Aorta (tissue), 5 donors: ENCODE results near the gene TOX2. TPM values are rescaled to one million over a fixed set of nuclear protein-coding genes. Genes with fewer than 3 reads are reported as not detected.

Experiments
- ATAC-seq: fragments of 200-7000 bp; cut with Tn5 transposase; one replicate; pipeline ENCODE4 v1.9.1; 2022; ENCODE audit warnings: moderate library complexity; ENCODE audit not compliant: low FRiP score
- DNase-seq, 2 donors: peaks; one replicate each; pipeline ENCODE4 v3.0.0-alpha.2; 2020
- H3K27ac ChIP-seq, 2 donors: one replicate each; pipeline ENCODE4 v1.5.1; 2013; ENCODE audit warnings: low read length in 2 of 2, mild to moderate bottlenecking in 2 of 2, moderate library complexity in 2 of 2, control low read depth in 1 of 2, inconsistent platforms in 1 of 2, low read depth in 1 of 2
- H3K27me3 ChIP-seq, 2 donors: one replicate each; pipeline ENCODE4 v1.6.1; 2013; ENCODE audit warnings: control low read depth in 1 of 2, low read length in 1 of 2, mild to moderate bottlenecking in 1 of 2, moderate library complexity in 1 of 2; ENCODE audit not compliant: insufficient read depth in 2 of 2, control insufficient read depth in 1 of 2
- H3K36me3 ChIP-seq, 2 donors: one replicate each; pipeline ENCODE4 v1.6.1; 2013; ENCODE audit warnings: control low read depth in 1 of 2, low read length in 1 of 2, mild to moderate bottlenecking in 1 of 2; ENCODE audit not compliant: insufficient read depth in 2 of 2, control insufficient read depth in 1 of 2
- H3K4me1 ChIP-seq, 2 donors: one replicate each; pipeline ENCODE4 v1.6.1; 2013; ENCODE audit warnings: low read length in 2 of 2, control low read depth in 1 of 2, mild to moderate bottlenecking in 1 of 2, moderate library complexity in 1 of 2; ENCODE audit not compliant: insufficient read depth in 2 of 2, control insufficient read depth in 1 of 2
- H3K4me3 ChIP-seq, 2 donors: one replicate each; pipeline ENCODE4 v1.5.1; 2013; ENCODE audit warnings: low read length in 2 of 2, control low read depth in 1 of 2, mild to moderate bottlenecking in 1 of 2
- H3K9me3 ChIP-seq: one replicate; pipeline ENCODE4 v1.6.1; 2013; ENCODE audit warnings: mild to moderate bottlenecking, low read length; ENCODE audit not compliant: control insufficient read depth
- WGBS, 2 donors: extraction: QIAGEN DNeasy Blood & Tissue Kit; methylation state at CpG; one replicate each; pipeline ENCODE4 v1.1.7; 2013; 5-methylcytosine and 5-hydroxymethylcytosine counted together
- intact Hi-C, 2 donors: fragments of 100-400 bp; cut with DNase I; formaldehyde crosslinking; loops; one replicate each; pipeline versions ENCODE4 v1.14.2 to v1.15.0; 2022
- polyA plus RNA-seq, 2 donors: library from polyadenylated mRNA; stranded (reverse); fragments of 200-250 nt; gene quantifications; one replicate each; pipeline ENCODE4 v1.2.3, GENCODE V29; 2013
- total RNA-seq, 2 donors: library from RNA; stranded (reverse); fragmentation: NEBNext Ultra II Directional; extraction: Animal tissue kit (Norgen Biotek cat#: 25700); gene quantifications; one replicate each; pipeline ENCODE4 v1.2.1, GENCODE V29; 2021
- donor health status: healthy with polysubstance abuse.
- donor health status: Bipolar disorder and iron deficiency.
- donor health status: DM: no; HTN: no; CAD: no.
- donor health status: DM: no; HTN: no; CAD: no.
- donor health status: DM: yes; HTN: yes; CAD: no.

TOX2 gene
- total and polyA plus RNA-seq, 4 donors: 1.1 to 17.2 (median 9.4) TPM

DNA sequence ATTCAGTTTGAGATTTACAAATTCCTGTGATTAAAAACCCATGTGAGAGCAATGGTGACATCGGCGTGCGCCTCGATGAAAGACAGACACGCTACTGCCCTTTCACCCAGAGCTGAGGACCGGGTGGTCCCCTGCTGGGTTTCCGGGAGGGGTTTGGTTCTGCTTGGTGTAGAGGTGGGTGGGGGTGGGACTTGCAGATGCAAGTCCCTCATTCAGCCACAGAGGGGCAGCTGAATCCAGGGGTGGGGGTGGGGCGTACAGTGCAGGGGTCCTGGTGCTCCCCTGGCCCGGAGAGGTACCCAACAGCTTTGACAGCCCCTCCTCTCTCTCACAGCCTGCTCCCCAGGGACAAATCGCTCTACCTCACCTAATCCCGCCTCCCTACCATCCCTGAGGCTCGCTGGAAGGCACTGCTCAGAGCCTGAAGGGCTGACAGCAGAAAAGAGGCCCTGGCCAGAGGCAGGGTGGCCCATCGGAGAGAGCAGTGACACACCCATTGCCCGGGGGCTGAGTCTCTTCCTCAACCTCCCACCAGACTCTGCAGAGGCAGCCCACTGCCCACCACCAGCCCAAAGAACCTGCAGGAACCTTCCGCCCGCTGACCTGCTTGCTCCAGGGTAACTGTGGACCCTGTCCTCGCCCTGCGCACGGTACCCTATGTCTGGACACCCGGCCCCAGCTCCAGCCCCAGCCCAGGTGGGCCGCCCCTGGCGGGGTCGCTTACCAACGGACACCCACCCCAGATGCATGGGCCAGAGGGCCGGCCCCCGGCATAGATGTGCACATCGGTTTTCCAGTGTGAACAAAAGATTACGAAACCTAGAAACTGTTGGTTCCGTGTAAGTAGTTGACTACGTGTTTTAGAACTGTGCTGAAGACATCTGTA lies 153.9 kb downstream of the TOX2 start:
- Histone ChIP-seq H3K4me1 (no peaks in the 10 kb centered on the region), H3K9me3 (no peaks in the 10 kb centered on the region), H3K36me3 (no peaks in the 10 kb centered on the region), H3K27me3 (no peaks in the 10 kb centered on the region), H3K27ac (no peak overlapping the region), H3K4me3 (no peak overlapping the region)
- ATAC-seq (no peak), DNase-seq (no peak)
- intact Hi-C loops: loop anchor here in 1 of 2 donors (5.0 kb wide), 1 partner anchor 51 kb away; no protein-coding TSS in a partner anchor
- 86 to 87% methylated on average over 30 of the region's 30 CpGs for WGBS, 2 donors

DNA sequence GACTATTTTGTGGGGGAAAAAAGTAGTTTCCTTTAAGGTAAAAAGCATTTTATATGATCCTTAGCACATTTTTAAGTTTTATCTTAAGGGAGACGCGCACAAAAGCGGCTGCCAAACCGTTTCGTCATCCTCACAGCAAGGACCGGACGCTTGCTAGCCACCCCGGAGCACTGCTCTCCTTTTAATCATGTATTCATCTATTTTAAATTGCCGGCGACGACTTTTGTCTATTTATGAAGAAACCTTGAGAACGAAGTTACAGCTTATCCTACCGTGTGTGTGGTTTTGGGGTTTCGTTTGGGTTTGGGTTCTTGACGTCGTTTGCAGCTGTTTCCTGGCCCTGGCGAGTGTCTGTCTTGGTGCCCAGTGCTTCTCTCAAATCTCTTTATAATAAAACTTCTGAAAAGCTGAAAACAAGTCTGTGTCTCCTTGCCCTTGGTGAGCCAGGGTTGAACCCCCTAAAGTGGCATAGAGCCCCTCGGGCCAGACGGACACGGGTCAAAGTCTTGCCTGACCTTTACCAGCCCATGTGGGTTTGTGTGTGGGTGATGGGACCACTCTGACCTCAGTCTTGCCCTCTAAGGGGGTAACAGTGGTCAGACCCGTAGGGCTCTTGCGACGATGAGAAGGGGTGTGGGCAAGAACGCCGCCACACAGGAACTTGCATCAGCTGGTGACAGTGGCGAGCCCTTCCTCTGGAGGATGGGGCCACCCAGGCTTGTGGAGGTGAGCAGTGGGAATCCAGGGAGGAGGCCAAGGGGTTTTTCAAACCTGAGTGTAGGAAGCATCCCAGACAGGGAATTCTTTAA lies 154.8 kb downstream of the TOX2 start:
- Histone ChIP-seq H3K27ac (no peak overlapping the region), H3K27me3 (no peaks in the 10 kb centered on the region), H3K36me3 (no peaks in the 10 kb centered on the region), H3K4me3 (no peak overlapping the region), H3K9me3 (no peaks in the 10 kb centered on the region), H3K4me1 (peaks cover 0 to 3% of the 10 kb centered on the region in 2 donors)
- ATAC-seq: no peak
- no peak for DNase-seq
- intact Hi-C loops: loop anchor here in 1 of 2 donors (5.0 kb wide), 1 partner anchor 52 kb away; no protein-coding TSS in a partner anchor
- 81 to 82% methylated on average over 26 of the region's 26 CpGs for WGBS, 2 donors

- no peaks in the 10 kb centered on the region for H3K27me3 ChIP-seq
- no peaks in the 10 kb centered on the region for H3K9me3 ChIP-seq
- 75 to 82% methylated on average over 17 of the region's 17 CpGs for WGBS, 2 donors
- H3K36me3 ChIP-seq: no peaks in the 10 kb centered on the region
- no peak for DNase-seq
- peaks cover 0 to 3% of the 10 kb centered on the region in 2 donors for H3K4me1 ChIP-seq
- intact Hi-C loops: no loop called here
- ATAC-seq: no peak
- no peak overlapping the region for H3K27ac ChIP-seq
- H3K4me3 ChIP-seq: no peak overlapping the region
Observed at GRCh38 chr20:44070139-44070900, 155.7 kb downstream of the TOX2 start.

DNA sequence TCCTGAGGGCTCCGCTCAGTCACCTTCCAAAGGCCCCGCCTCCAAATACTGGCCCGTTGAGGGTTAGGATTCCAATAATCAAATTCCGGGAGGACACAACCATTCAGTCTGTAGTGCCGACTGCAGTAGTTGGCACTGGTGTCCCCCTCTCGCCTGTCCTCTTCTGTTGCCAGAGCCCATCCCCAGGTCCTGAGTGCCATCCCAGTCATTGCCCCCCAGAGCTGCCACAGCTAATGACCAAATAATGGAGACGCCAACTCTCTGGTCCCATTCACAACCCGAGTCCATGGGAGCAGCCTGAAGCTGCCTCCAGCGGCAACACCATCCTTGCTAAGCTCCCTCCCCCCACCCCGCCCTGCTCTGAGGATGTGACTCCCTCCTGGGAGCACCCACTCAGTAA lies 156.4 kb downstream of the TOX2 start:
- no peaks in the 10 kb centered on the region for H3K9me3 ChIP-seq
- intact Hi-C loops: no loop called here
- ATAC-seq (no peak), DNase-seq (no peak)
- H3K4me1 ChIP-seq: peaks cover 0 to 3% of the 10 kb centered on the region in 2 donors
- WGBS, 2 donors: 86 to 87% methylated on average over 10 of the region's 10 CpGs
- H3K27ac ChIP-seq: no peak overlapping the region
- H3K27me3 ChIP-seq: no peaks in the 10 kb centered on the region
- no peaks in the 10 kb centered on the region for H3K36me3 ChIP-seq
- no peak overlapping the region for H3K4me3 ChIP-seq

- no peak for ATAC-seq
- Histone ChIP-seq H3K4me1 (peaks cover 0 to 3% of the 10 kb centered on the region in 2 donors), H3K27ac (no peak overlapping the region), H3K4me3 (no peak overlapping the region), H3K36me3 (no peaks in the 10 kb centered on the region), H3K27me3 (no peaks in the 10 kb centered on the region), H3K9me3 (no peaks in the 10 kb centered on the region)
- DNase-seq: no peak
- 82 to 86% methylated on average over 11 of the region's 11 CpGs for WGBS, 2 donors
- intact Hi-C loops: no loop called here
Observed at GRCh38 chr20:44071526-44072111, 157.0 kb downstream of the TOX2 start.

GRCh38 chr20:44072384-44072783 lies 157.7 kb downstream of the TOX2 start:
- DNase-seq (no peak), ATAC-seq (no peak)
- Histone ChIP-seq H3K27me3 (no peaks in the 10 kb centered on the region), H3K4me1 (peaks cover 0 to 3% of the 10 kb centered on the region in 2 donors), H3K4me3 (no peak overlapping the region), H3K36me3 (no peaks in the 10 kb centered on the region), H3K9me3 (no peaks in the 10 kb centered on the region), H3K27ac (no peak overlapping the region)
- intact Hi-C loops: no loop called here
- 70 to 79% methylated on average over 6 of the region's 6 CpGs for WGBS, 2 donors

DNA sequence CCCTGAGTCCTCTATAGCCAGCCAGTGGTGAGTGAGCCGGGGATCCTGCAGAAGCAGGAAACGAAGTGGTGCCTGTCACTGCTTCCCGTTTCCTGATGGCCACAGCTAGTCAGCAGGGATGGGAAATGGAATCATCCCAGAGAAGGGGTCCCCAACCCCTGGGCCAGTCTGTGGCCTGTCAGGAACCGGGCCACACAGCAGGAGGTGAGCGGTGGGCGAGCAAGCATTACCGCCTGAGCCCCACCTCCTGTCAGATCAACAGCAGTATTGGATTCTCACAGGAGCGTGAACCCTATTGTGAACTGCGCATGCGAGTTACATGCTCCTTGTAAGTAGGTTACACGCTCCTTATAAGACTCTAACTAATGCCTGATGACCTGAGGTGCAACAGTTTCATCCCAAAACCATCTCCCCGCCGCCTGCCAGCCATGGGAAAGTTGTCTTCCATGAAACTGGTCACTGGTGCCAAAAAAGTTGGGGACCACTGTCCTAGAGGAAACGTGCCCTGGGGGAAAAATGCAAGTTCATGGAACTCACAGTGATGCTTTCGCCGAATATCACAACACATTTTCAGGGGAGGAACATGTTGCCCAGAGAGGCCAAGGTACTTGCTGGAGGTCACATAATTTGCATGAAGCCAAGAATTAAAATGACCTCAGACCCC lies 158.5 kb downstream of the TOX2 start:
- no peaks in the 10 kb centered on the region for H3K9me3 ChIP-seq
- ATAC-seq (no peak), DNase-seq (no peak)
- H3K4me3 ChIP-seq: no peak overlapping the region
- H3K27me3 ChIP-seq: no peaks in the 10 kb centered on the region
- WGBS, 2 donors: 84 to 90% methylated on average over 16 of the region's 16 CpGs
- H3K27ac ChIP-seq: no peak overlapping the region
- intact Hi-C loops: no loop called here
- peaks cover 0 to 3% of the 10 kb centered on the region in 2 donors for H3K4me1 ChIP-seq
- H3K36me3 ChIP-seq: no peaks in the 10 kb centered on the region

DNA sequence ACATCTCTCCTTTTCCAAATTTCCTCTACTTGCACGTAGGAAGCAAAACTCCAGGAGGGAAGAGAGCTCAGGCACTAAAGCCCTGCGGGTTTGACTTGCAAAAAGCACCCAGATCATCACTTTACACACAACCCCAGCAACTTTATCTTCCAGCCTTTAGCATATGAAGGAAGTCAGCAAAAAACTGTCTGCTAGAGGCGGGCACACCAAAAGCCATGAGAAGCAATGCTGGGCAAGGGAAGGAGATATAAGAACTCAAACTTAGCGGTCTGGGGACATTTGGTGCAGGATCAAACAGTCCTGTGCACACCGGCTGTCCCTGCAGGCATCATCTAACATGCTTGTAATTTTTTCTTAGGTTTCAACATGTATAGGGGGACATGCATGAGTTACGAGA lies 159.0 kb downstream of the TOX2 start:
- DNase-seq: no peak
- intact Hi-C loops: no loop called here
- 82 to 85% methylated on average over 6 of the region's 6 CpGs for WGBS, 2 donors

More for the DNA sequence above, 159.0 kb downstream of the TOX2 start:
- no peak overlapping the region for H3K27ac ChIP-seq
- no peak for ATAC-seq
- no peaks in the 10 kb centered on the region for H3K9me3 ChIP-seq
- no peaks in the 10 kb centered on the region for H3K36me3 ChIP-seq
- no peak overlapping the region for H3K4me3 ChIP-seq
- H3K4me1 ChIP-seq: peaks cover 0 to 3% of the 10 kb centered on the region in 2 donors
- H3K27me3 ChIP-seq: no peaks in the 10 kb centered on the region
